Right renal pelvis (tissue), 4 donors: Measurements from ENCODE around the gene IDI2. TPM values are rescaled to one million over a fixed set of nuclear protein-coding genes. Genes with fewer than 3 reads are reported as not detected.
"Not testable (repeated sequence)": the region's sequence is repeated elsewhere in the genome, so short reads cannot be mapped to it uniquely, and the experiment has no call there.

ENCODE experiments used
- DNase-seq, 4 donors: peaks; one replicate each; pipeline ENCODE4 v3.0.0-alpha.2; 2013; ENCODE audit warnings: low read depth in 4 of 4, low spot score in 3 of 4, missing footprints in 1 of 4
- polyA plus RNA-seq, 4 donors: library from polyadenylated mRNA; unstranded; fragments of 120-200 nt; gene quantifications; one replicate each; pipeline ENCODE4 v1.2.1, GENCODE V29; 2013; ENCODE audit not compliant: insufficient read length in 4 of 4

The IDI2 gene
- under 1 TPM in 1 of 4 donors, not detected in 3; 0.08 TPM for polyA plus RNA-seq

GRCh38 chr10:1025683-1026082, at the start of gene IDI2:
Gene IDI2 (minus strand): TSS chr10:1025859. CDS start chr10:1024723, 1,136 bp downstream.
- no peak for DNase-seq

GRCh38 chr10:1074748-1075308, 49.2 kb upstream of the IDI2 start:
- no peak for DNase-seq

- DNase-seq: no peak
Measured at GRCh38 chr10:1074052-1074747, 48.5 kb upstream of the IDI2 start.

GRCh38 chr10:1070919-1071318, 45.3 kb upstream of the IDI2 start:
- DNase-seq: no peak

- no peak for DNase-seq
Measured at GRCh38 chr10:1068380-1069361, 43.0 kb upstream of the IDI2 start.

- DNase-seq: not testable (repeated sequence)
Measured at GRCh38 chr10:1066734-1067133, 41.1 kb upstream of the IDI2 start.

- DNase-seq: no peak
Measured at GRCh38 chr10:1064964-1065247, 39.2 kb upstream of the IDI2 start.

GRCh38 chr10:1063232-1063865, 37.7 kb upstream of the IDI2 start:
- no peak for DNase-seq

GRCh38 chr10:1061930-1062774, 36.5 kb upstream of the IDI2 start:
- no peak for DNase-seq

GRCh38 chr10:1059902-1060301, 34.2 kb upstream of the IDI2 start:
- no peak for DNase-seq

- no peak for DNase-seq
Measured at GRCh38 chr10:1058017-1058416, 32.4 kb upstream of the IDI2 start.

GRCh38 chr10:1057106-1057657, 31.5 kb upstream of the IDI2 start:
- no peak for DNase-seq

- DNase-seq: peak in 3 of 4 donors; percentile 65 to 83 (median 73)
Measured at GRCh38 chr10:1056326-1057105, 30.9 kb upstream of the IDI2 start, which contains the start of gene WDR37. Gene WDR37 (plus strand): TSS chr10:1056385. CDS start chr10:1072156, 15,771 bp downstream.

- no peak for DNase-seq
Measured at GRCh38 chr10:1054684-1055083, 29.0 kb upstream of the IDI2 start.

- no peak for DNase-seq
Measured at GRCh38 chr10:1050554-1050953, 24.9 kb upstream of the IDI2 start.

- DNase-seq: no peak
Measured at GRCh38 chr10:1050145-1050544, 24.5 kb upstream of the IDI2 start.

GRCh38 chr10:1049425-1049958, 23.8 kb upstream of the IDI2 start:
- no peak for DNase-seq

- peak; percentile 93 to 95 (median 94) for DNase-seq
Measured at GRCh38 chr10:1048732-1049424, 23.2 kb upstream of the IDI2 start, which contains the start of gene IDI1. Gene IDI1 (minus strand): TSS chr10:1049119. CDS start chr10:1049003, 116 bp downstream.
